Measurements from ENCODE around the gene PCSK4. TPM values are rescaled to one million over a fixed set of nuclear protein-coding genes. Genes with fewer than 3 reads are reported as not detected.

PCSK4 gene
- total RNA-seq, 1 donor from 2014 or later, result 1.5 TPM

DNA sequence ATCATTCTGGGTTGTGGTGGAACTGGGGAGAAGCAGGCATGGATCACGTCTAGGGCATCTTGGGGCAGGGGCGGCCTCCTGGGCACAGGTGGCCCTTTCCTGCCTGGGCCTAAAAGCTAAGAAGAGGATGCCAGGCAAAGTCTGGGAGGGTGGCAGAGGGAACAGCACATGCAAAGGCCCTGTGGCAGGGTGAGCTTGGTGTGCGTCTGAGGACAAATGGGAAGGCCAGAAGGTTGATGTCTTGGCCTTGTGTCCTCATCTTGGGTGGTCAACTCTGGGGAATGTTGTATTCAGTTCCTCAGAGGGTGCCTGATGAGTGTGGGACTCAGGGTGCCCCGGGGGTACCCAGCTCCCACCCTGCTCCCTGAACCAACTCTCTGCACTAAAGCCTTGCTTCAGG lies 28.3 kb upstream of the PCSK4 start:
- Histone ChIP-seq H3K9me3 (no peaks in the 10 kb centered on the region), H3K27me3 (no peaks in the 10 kb centered on the region), H3K4me1 (peaks cover 0 to 2% of the 10 kb centered on the region in 2 donors), H3K4me3 (no peak overlapping the region), H3K36me3 (no peaks in the 10 kb centered on the region), H3K27ac (no peak overlapping the region)
- TF ChIP-seq, protein P1, sequence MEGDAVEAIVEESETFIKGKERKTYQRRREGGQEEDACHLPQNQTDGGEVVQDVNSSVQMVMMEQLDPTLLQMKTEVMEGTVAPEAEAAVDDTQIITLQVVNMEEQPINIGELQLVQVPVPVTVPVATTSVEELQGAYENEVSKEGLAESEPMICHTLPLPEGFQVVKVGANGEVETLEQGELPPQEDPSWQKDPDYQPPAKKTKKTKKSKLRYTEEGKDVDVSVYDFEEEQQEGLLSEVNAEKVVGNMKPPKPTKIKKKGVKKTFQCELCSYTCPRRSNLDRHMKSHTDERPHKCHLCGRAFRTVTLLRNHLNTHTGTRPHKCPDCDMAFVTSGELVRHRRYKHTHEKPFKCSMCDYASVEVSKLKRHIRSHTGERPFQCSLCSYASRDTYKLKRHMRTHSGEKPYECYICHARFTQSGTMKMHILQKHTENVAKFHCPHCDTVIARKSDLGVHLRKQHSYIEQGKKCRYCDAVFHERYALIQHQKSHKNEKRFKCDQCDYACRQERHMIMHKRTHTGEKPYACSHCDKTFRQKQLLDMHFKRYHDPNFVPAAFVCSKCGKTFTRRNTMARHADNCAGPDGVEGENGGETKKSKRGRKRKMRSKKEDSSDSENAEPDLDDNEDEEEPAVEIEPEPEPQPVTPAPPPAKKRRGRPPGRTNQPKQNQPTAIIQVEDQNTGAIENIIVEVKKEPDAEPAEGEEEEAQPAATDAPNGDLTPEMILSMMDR (IDR thresholded peaks at IDR 0.05), result no peak
- intact Hi-C loops (cut with DNase I), result no loop called here
- no peak for DNase-seq (ENCODE audit: low spot score in 2 of 2)

DNA sequence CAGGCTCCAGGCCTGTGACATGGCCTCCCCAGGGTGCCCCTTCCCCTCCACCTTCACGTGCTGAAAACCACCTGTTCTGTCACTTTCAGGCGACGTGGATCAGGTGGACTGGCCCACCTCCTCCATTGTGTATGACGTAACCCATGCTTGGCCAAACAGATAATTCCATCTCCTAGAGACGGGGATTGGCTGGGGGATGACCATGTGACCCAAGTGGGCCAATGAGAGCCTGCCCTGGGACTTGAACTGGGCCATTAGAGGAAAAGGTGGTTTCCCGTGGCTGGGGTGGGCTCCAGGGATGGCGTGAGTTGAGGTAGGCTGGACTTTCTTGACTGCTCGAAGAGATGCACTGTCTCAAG lies 26.2 kb upstream of the PCSK4 start:
- no peak overlapping the region for H3K27ac ChIP-seq
- H3K4me3 ChIP-seq, result no peak overlapping the region
- H3K9me3 ChIP-seq, result no peaks in the 10 kb centered on the region
- no peaks in the 10 kb centered on the region for H3K36me3 ChIP-seq
- H3K27me3 ChIP-seq, result no peaks in the 10 kb centered on the region
- intact Hi-C loops (cut with DNase I), result no loop called here
- H3K4me1 ChIP-seq, result peaks cover 2 to 11% of the 10 kb centered on the region in 2 donors
- TF ChIP-seq, protein P1 (IDR thresholded peaks at IDR 0.05), result no peak
- DNase-seq (ENCODE audit: low spot score in 2 of 2), result no peak

DNA sequence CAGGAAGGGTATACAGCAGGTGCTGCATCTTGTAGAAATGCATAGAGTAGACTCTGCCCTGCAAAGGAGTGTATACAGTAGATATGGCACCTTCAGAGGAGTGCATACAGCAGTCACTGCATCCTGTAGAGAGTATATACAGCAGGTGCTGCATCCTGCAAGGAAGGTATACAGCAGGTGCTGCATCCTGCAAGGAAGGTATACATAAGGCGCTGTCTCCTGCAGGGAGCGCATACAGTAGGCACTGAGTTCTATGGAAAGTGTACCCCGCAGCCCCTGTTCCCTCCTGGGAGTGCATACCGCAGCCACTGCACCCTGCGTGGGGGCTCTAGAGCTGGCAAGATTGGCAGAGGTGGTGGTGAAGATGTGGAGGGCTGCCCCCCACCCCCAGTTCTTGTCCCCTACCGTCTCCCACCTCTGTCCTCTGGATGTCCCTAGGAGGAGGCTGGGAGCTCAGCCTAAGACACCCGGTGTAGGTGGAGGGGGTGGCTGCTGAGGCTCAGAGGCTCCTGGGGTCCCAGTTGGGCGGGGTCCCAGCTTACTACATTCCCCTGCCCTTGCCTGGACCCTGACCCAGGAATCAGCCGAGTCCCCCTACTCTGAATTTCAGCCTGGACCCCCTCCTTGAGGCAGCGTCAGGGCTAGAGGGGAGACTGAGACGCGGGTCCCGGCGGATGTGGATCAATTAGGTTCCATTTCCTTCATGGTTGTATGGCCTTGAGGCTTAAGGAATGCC lies 25.0 kb upstream of the PCSK4 start:
- H3K9me3 ChIP-seq, result no peaks in the 10 kb centered on the region
- no peak overlapping the region for H3K4me3 ChIP-seq
- H3K4me1 ChIP-seq, result peaks cover 2 to 11% of the 10 kb centered on the region in 2 donors
- DNase-seq (ENCODE audit: low spot score in 2 of 2), result no peak
- TF ChIP-seq, protein P1 (IDR thresholded peaks at IDR 0.05), result no peak
- no peak overlapping the region for H3K27ac ChIP-seq
- H3K36me3 ChIP-seq, result no peaks in the 10 kb centered on the region
- no peaks in the 10 kb centered on the region for H3K27me3 ChIP-seq
- intact Hi-C loops (cut with DNase I), result loop anchor here (5.0 kb wide), 1 partner anchor 78 kb away; the partner anchor contains the start of gene RPS15

DNA sequence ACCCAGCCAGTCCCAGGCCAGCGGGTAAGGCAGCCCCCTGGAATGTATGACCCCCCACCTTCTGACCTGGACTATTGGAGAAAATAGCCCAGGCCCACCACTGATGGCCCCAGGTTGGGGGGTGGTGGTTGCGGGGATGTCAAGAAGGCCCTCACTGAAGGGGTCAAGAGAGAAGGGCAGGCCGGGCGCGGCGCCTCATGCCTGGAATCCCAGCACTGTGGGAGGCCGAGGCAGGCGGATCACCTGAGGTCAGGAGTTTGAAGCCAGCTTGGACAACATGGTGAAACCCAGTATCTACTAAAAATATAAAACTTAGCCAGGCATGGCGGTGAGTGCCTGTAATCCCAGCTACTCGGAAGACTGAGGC lies 24.1 kb upstream of the PCSK4 start:
- no peak for DNase-seq (ENCODE audit: low spot score in 2 of 2)
- no peaks in the 10 kb centered on the region for H3K9me3 ChIP-seq
- intact Hi-C loops (cut with DNase I), result loop anchor here (5.0 kb wide), 1 partner anchor 77 kb away; the partner anchor contains the start of gene RPS15
- TF ChIP-seq, protein P1 (IDR thresholded peaks at IDR 0.05), result no peak
- H3K27ac ChIP-seq, result no peak overlapping the region
- H3K27me3 ChIP-seq, result no peaks in the 10 kb centered on the region
- no peaks in the 10 kb centered on the region for H3K36me3 ChIP-seq
- H3K4me3 ChIP-seq, result no peak overlapping the region
- H3K4me1 ChIP-seq, result peaks cover 2 to 11% of the 10 kb centered on the region in 2 donors

DNA sequence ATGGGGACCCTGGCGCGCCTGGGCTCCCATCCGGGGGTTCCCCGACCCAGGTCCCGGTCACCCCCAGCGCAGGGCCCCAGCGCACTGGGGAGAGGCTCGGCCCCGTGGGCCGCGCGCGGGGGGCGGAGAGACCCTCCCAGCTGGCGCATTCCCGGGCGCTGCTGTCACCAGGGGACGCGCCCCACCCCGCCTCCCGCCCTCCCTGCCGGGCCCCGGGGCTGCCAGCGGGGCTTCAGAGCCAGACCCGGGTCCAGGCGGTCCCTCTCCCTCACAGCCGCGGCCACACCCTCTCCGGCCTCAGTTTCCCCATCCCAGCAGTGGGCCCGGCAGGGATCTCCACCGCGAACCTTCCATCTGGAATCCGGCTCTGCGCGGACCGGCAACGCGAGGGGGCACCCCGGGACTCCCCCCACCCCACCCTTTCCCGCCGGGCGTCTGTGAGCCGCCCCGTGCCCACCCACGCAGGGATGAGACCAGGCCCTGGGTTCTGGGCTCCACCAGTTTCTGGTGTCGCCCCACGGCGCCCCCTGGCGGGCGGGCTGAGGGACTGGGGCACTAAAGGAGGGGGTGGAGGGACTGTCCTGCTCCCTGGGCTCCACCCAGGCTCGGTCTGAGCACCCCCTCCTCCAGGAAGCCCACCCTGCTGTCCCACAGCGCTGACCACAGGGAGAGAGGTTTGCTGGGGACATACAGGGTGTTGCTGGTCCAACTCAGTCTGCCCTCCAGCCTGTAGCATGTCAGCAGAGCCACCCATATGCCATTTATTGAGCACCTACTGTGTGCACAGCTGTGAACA lies 23.5 kb upstream of the PCSK4 start:
- peak overlapping the region; percentile 62 to 73 for H3K4me3 ChIP-seq
- H3K9me3 ChIP-seq, result no peaks in the 10 kb centered on the region
- H3K4me1 ChIP-seq, result peaks cover 2 to 11% of the 10 kb centered on the region in 2 donors
- H3K36me3 ChIP-seq, result no peaks in the 10 kb centered on the region
- intact Hi-C loops (cut with DNase I), result loop anchor here (5.0 kb wide), 1 partner anchor 76 kb away; the partner anchor contains the start of gene RPS15
- no peaks in the 10 kb centered on the region for H3K27me3 ChIP-seq
- TF ChIP-seq, protein P1 (IDR thresholded peaks at IDR 0.05), result peak; percentile 51 to 73 (median 68)
- no peak for DNase-seq (ENCODE audit: low spot score in 2 of 2)
- peak overlapping the region; percentile 75 to 78 for H3K27ac ChIP-seq

All from ascending aorta (tissue), 2 donors.